ENCODE measurements around the gene BMF.

GRCh38 chr15:40075298-40076044 lies 33.2 kb downstream of the BMF start:
- TF ChIP-seq GATA2 (IDR thresholded peaks at IDR 0.05; ENCODE audit: low read depth, low read length) (no peak), GATA3 (IDR thresholded peaks at IDR 0.05; ENCODE audit: low read depth, low read length) (no peak)
